Measurements from ENCODE around the gene SRSF11. TPM values are rescaled to one million over a fixed set of nuclear protein-coding genes. Genes with fewer than 3 reads are reported as not detected.

The SRSF11 gene
- polyA plus RNA-seq, 4 donors: 281 to 334 (median 318) TPM

GRCh38 chr1:70220517-70221237 is 503 bp upstream of the SRSF11 start:
- no peak for DNase-seq (ENCODE audit: low read depth in 4 of 4, low spot score in 3 of 4)

- no peak for DNase-seq (ENCODE audit: low read depth in 4 of 4, low spot score in 3 of 4)
Measured at GRCh38 chr1:70222716-70223235, 1.6 kb downstream of the SRSF11 start.

GRCh38 chr1:70224954-70225353 is 3.8 kb downstream of the SRSF11 start:
- no peak for DNase-seq (ENCODE audit: low read depth in 4 of 4, low spot score in 3 of 4)

- DNase-seq (ENCODE audit: low read depth in 4 of 4, low spot score in 3 of 4): no peak
Measured at GRCh38 chr1:70227439-70227838, 6.3 kb downstream of the SRSF11 start.

GRCh38 chr1:70228670-70229069 is 7.5 kb downstream of the SRSF11 start:
- no peak for DNase-seq (ENCODE audit: low read depth in 4 of 4, low spot score in 3 of 4)

- DNase-seq (ENCODE audit: low read depth in 4 of 4, low spot score in 3 of 4): no peak
Measured at GRCh38 chr1:70231475-70231874, 10.3 kb downstream of the SRSF11 start.

- no peak for DNase-seq (ENCODE audit: low read depth in 4 of 4, low spot score in 3 of 4)
Measured at GRCh38 chr1:70234733-70235132, 13.6 kb downstream of the SRSF11 start.

- DNase-seq (ENCODE audit: low read depth in 4 of 4, low spot score in 3 of 4): no peak
Measured at GRCh38 chr1:70239940-70240339, 18.8 kb downstream of the SRSF11 start.

GRCh38 chr1:70247122-70247521 is 25.9 kb downstream of the SRSF11 start:
- DNase-seq (ENCODE audit: low read depth in 4 of 4, low spot score in 3 of 4): no peak

GRCh38 chr1:70247768-70248167 is 26.6 kb downstream of the SRSF11 start:
- DNase-seq (ENCODE audit: low read depth in 4 of 4, low spot score in 3 of 4): no peak

- DNase-seq (ENCODE audit: low read depth in 4 of 4, low spot score in 3 of 4): no peak
Measured at GRCh38 chr1:70248729-70249128, 27.5 kb downstream of the SRSF11 start.

GRCh38 chr1:70256664-70257063 is 35.5 kb downstream of the SRSF11 start:
- no peak for DNase-seq (ENCODE audit: low read depth in 4 of 4, low spot score in 3 of 4)

GRCh38 chr1:70264839-70265238 is 43.7 kb downstream of the SRSF11 start:
- DNase-seq (ENCODE audit: low read depth in 4 of 4, low spot score in 3 of 4): no peak

GRCh38 chr1:70265946-70266345 is 44.8 kb downstream of the SRSF11 start:
- DNase-seq (ENCODE audit: low read depth in 4 of 4, low spot score in 3 of 4): no peak

GRCh38 chr1:70277875-70278274 is 56.7 kb downstream of the SRSF11 start:
- no peak for DNase-seq (ENCODE audit: low read depth in 4 of 4, low spot score in 3 of 4)

- DNase-seq (ENCODE audit: low read depth in 4 of 4, low spot score in 3 of 4): no peak
Measured at GRCh38 chr1:70278710-70279109, 57.5 kb downstream of the SRSF11 start.

GRCh38 chr1:70284366-70284765 is 63.2 kb downstream of the SRSF11 start:
- no peak for DNase-seq (ENCODE audit: low read depth in 4 of 4, low spot score in 3 of 4)

GRCh38 chr1:70286453-70286852 is 65.3 kb downstream of the SRSF11 start:
- DNase-seq (ENCODE audit: low read depth in 4 of 4, low spot score in 3 of 4): no peak

- no peak for DNase-seq (ENCODE audit: low read depth in 4 of 4, low spot score in 3 of 4)
Measured at GRCh38 chr1:70288166-70288565, 67.0 kb downstream of the SRSF11 start.

GRCh38 chr1:70290218-70290617 is 69.0 kb downstream of the SRSF11 start:
- DNase-seq (ENCODE audit: low read depth in 4 of 4, low spot score in 3 of 4): no peak

GRCh38 chr1:70293186-70293843 is 72.1 kb downstream of the SRSF11 start:
- no peak for DNase-seq (ENCODE audit: low read depth in 4 of 4, low spot score in 3 of 4)

GRCh38 chr1:70295749-70296148 is 74.6 kb downstream of the SRSF11 start:
- DNase-seq (ENCODE audit: low read depth in 4 of 4, low spot score in 3 of 4): no peak
